COR-L47 (cell line): ENCODE data around the gene LUC7L3.

Experiments used
- DNase-seq: peaks from one replicate; lab custom pipeline; 2025; lab: John Stamatoyannopoulos, UW

LUC7L3 gene

GRCh38 chr17:50685691-50686493, 33.5 kb upstream of the LUC7L3 start:
- no peak for DNase-seq

- no peak for DNase-seq
Observed at GRCh38 chr17:50686494-50687199, 32.8 kb upstream of the LUC7L3 start.

GRCh38 chr17:50687200-50688066, 32.0 kb upstream of the LUC7L3 start:
- no peak for DNase-seq

- DNase-seq, result no peak
Observed at GRCh38 chr17:50688245-50688644, 31.2 kb upstream of the LUC7L3 start.

GRCh38 chr17:50689251-50689650, 30.2 kb upstream of the LUC7L3 start:
- no peak for DNase-seq

GRCh38 chr17:50689956-50690886, 29.2 kb upstream of the LUC7L3 start:
- no peak for DNase-seq

- DNase-seq, result no peak
Observed at GRCh38 chr17:50690887-50691549, 28.4 kb upstream of the LUC7L3 start.

GRCh38 chr17:50691550-50692447, 27.6 kb upstream of the LUC7L3 start:
- DNase-seq, result no peak

GRCh38 chr17:50692448-50693035, 26.9 kb upstream of the LUC7L3 start:
- DNase-seq, result no peak

- no peak for DNase-seq
Observed at GRCh38 chr17:50693036-50693682, 26.2 kb upstream of the LUC7L3 start.

- no peak for DNase-seq
Observed at GRCh38 chr17:50696365-50696879, 23.0 kb upstream of the LUC7L3 start.

GRCh38 chr17:50697062-50697461, 22.3 kb upstream of the LUC7L3 start:
- DNase-seq, result no peak

GRCh38 chr17:50697663-50698272, 21.6 kb upstream of the LUC7L3 start:
- DNase-seq, result no peak

GRCh38 chr17:50699410-50699809, 20.0 kb upstream of the LUC7L3 start:
- DNase-seq, result no peak

- no peak for DNase-seq
Observed at GRCh38 chr17:50703162-50703561, 16.2 kb upstream of the LUC7L3 start.

- DNase-seq, result peak; percentile 85
Observed at GRCh38 chr17:50707289-50708049, 11.9 kb upstream of the LUC7L3 start, which contains the start of gene ANKRD40. ANKRD40 (minus strand) TSS chr17:50707914; CDS start chr17:50707654, 260 bp downstream.
